Parathyroid adenoma (tissue), 2 donors: Measurements from ENCODE around the gene SASH1.

Experiments used
- H2AFZ ChIP-seq: fragments of 300-600 bp; sonication (generic); one replicate; pipeline ENCODE4 v1.7.0; 2017; ENCODE audit warnings: antibody characterized with exemption, mild to moderate bottlenecking
- H3K27ac ChIP-seq: fragments of 300-600 bp; sonication (generic); one replicate; pipeline ENCODE4 v1.7.0; 2017
- H3K27me3 ChIP-seq: fragments of 300-600 bp; sonication (generic); one replicate; pipeline ENCODE4 v1.7.0; 2017; ENCODE audit warnings: low read length; ENCODE audit not compliant: control insufficient read depth, insufficient read depth
- H3K36me3 ChIP-seq: fragments of 300-600 bp; sonication (generic); one replicate; pipeline ENCODE4 v1.7.0; 2017; ENCODE audit warnings: low read length; ENCODE audit not compliant: control insufficient read depth, insufficient read depth
- H3K4me1 ChIP-seq: fragments of 300-600 bp; sonication (generic); one replicate; pipeline ENCODE4 v1.7.0; 2017; ENCODE audit warnings: control low read depth
- H3K4me2 ChIP-seq: fragments of 300-600 bp; sonication (generic); one replicate; pipeline ENCODE4 v1.7.0; 2017; ENCODE audit warnings: low read length
- H3K4me3 ChIP-seq: fragments of 300-600 bp; sonication (generic); one replicate; pipeline ENCODE4 v1.7.0; 2017; ENCODE audit warnings: low read depth, low read length
- H3K79me2 ChIP-seq: fragments of 300-600 bp; sonication (generic); one replicate; pipeline ENCODE4 v1.7.0; 2017; ENCODE audit warnings: control low read depth
- H3K9ac ChIP-seq: fragments of 300-600 bp; sonication (generic); one replicate; pipeline ENCODE4 v1.7.0; 2017; ENCODE audit warnings: mild to moderate bottlenecking
- H3K9me3 ChIP-seq: fragments of 300-600 bp; sonication (generic); one replicate; pipeline ENCODE4 v1.7.0; 2017; ENCODE audit warnings: low read length; ENCODE audit not compliant: control insufficient read depth
- CTCF ChIP-seq: fragments of 300-600 bp; sonication (generic); IDR thresholded peaks from one replicate; pipeline ENCODE4 v1.7.0; 2017; ENCODE audit warnings: antibody characterized with exemption, mild to moderate bottlenecking
- donor health status: primary hyperparathyroidism.

Gene SASH1

GRCh38 chr6:148430897-148431296 lies 88.3 kb downstream of the SASH1 start:
- H3K9ac ChIP-seq = no peak overlapping the region
- no peak overlapping the region for H3K4me3 ChIP-seq
- H3K27me3 ChIP-seq = no peaks in the 10 kb centered on the region
- H3K79me2 ChIP-seq = no peaks in the 10 kb centered on the region
- no peaks in the 10 kb centered on the region for H3K36me3 ChIP-seq
- no peak overlapping the region for H3K27ac ChIP-seq
- no peak overlapping the region for H2AFZ ChIP-seq
- H3K4me1 ChIP-seq = no peaks in the 10 kb centered on the region
- H3K9me3 ChIP-seq = no peaks in the 10 kb centered on the region
- TF ChIP-seq CTCF = no peak
- no peak overlapping the region for H3K4me2 ChIP-seq

GRCh38 chr6:148431413-148431812 lies 88.8 kb downstream of the SASH1 start:
- H3K27me3 ChIP-seq = no peaks in the 10 kb centered on the region
- no peaks in the 10 kb centered on the region for H3K4me1 ChIP-seq
- H3K27ac ChIP-seq = no peak overlapping the region

GRCh38 chr6:148431840-148432239 lies 89.2 kb downstream of the SASH1 start:
- Histone ChIP-seq H3K27me3 (no peaks in the 10 kb centered on the region), H3K9ac (no peak overlapping the region), H3K79me2 (no peaks in the 10 kb centered on the region), H3K4me3 (no peak overlapping the region), H3K9me3 (no peaks in the 10 kb centered on the region), H2AFZ (no peak overlapping the region), H3K27ac (no peak overlapping the region), H3K4me2 (no peak overlapping the region), H3K36me3 (no peaks in the 10 kb centered on the region), H3K4me1 (no peaks in the 10 kb centered on the region)
- TF ChIP-seq CTCF = no peak

More at GRCh38 chr6:148431413-148431812, 88.8 kb downstream of the SASH1 start:
- H3K4me3 ChIP-seq = no peak overlapping the region
- H3K36me3 ChIP-seq = no peaks in the 10 kb centered on the region
- H2AFZ ChIP-seq = no peak overlapping the region
- H3K4me2 ChIP-seq = no peak overlapping the region
- no peak for TF ChIP-seq CTCF
- no peak overlapping the region for H3K9ac ChIP-seq
- no peaks in the 10 kb centered on the region for H3K79me2 ChIP-seq
- no peaks in the 10 kb centered on the region for H3K9me3 ChIP-seq

- no peaks in the 10 kb centered on the region for H3K9me3 ChIP-seq
- H3K27ac ChIP-seq = no peak overlapping the region
- no peaks in the 10 kb centered on the region for H3K4me1 ChIP-seq
- no peak overlapping the region for H3K4me2 ChIP-seq
- H3K36me3 ChIP-seq = no peaks in the 10 kb centered on the region
- no peak for TF ChIP-seq CTCF
- H3K9ac ChIP-seq = no peak overlapping the region
- no peaks in the 10 kb centered on the region for H3K79me2 ChIP-seq
- no peak overlapping the region for H2AFZ ChIP-seq
- no peak overlapping the region for H3K4me3 ChIP-seq
- H3K27me3 ChIP-seq = no peaks in the 10 kb centered on the region
Measured at GRCh38 chr6:148432462-148433195, 90.0 kb downstream of the SASH1 start.

- H2AFZ ChIP-seq = no peak overlapping the region
- H3K9ac ChIP-seq = no peak overlapping the region
- H3K4me2 ChIP-seq = no peak overlapping the region
- no peaks in the 10 kb centered on the region for H3K79me2 ChIP-seq
- no peaks in the 10 kb centered on the region for H3K4me1 ChIP-seq
- TF ChIP-seq CTCF = no peak
- H3K4me3 ChIP-seq = no peak overlapping the region
- H3K9me3 ChIP-seq = no peaks in the 10 kb centered on the region
- no peak overlapping the region for H3K27ac ChIP-seq
- no peaks in the 10 kb centered on the region for H3K36me3 ChIP-seq
- no peaks in the 10 kb centered on the region for H3K27me3 ChIP-seq
Measured at GRCh38 chr6:148435386-148435785, 92.7 kb downstream of the SASH1 start.
